Heart left ventricle (tissue), 16 donors: Measurements from ENCODE around the gene LAMA5. TPM values are rescaled to one million over a fixed set of nuclear protein-coding genes. Genes with fewer than 3 reads are reported as not detected.

ENCODE experiments used
- ATAC-seq, 4 donors: fragments of 200-7000 bp; cut with Tn5 transposase; one replicate each; pipeline ENCODE4 v1.9.1; 2020 to 2022; ENCODE audit warnings: moderate library complexity in 4 of 4, mild to moderate bottlenecking in 3 of 4, moderate number of reproducible peaks in 1 of 4
- DNase-seq, 5 donors: peaks; one replicate each; pipeline ENCODE4 v3.0.0-alpha.2; 2020
- H3K27ac ChIP-seq, 12 donors: fragments of 200-600 bp; sonication (generic) in 4 of 12; one replicate each; pipeline versions ENCODE4 v1.5.0 to v1.8.0; 2016 to 2022; ENCODE audit warnings: mild to moderate bottlenecking in 2 of 12
- H3K27me3 ChIP-seq, 9 donors: fragments of 200-600 bp; sonication (generic) in 2 of 9; one replicate each; pipeline versions ENCODE4 v1.5.1 to v1.8.0; 2016 to 2022; ENCODE audit warnings: mild to moderate bottlenecking in 3 of 9
- H3K36me3 ChIP-seq, 9 donors: fragments of 200-600 bp; sonication (generic) in 2 of 9; one replicate each; pipeline versions ENCODE4 v1.5.0 to v1.8.0; 2018 to 2022; ENCODE audit warnings: mild to moderate bottlenecking in 2 of 9
- H3K4me1 ChIP-seq, 12 donors: fragments of 200-600 bp; sonication (generic) in 4 of 12; one replicate each; pipeline versions ENCODE4 v1.5.0 to v1.8.0; 2016 to 2022; ENCODE audit warnings: mild to moderate bottlenecking in 3 of 12
- H3K4me3 ChIP-seq, 12 donors: fragments of 200-600 bp; sonication (generic) in 4 of 12; one replicate each; pipeline versions ENCODE4 v1.5.0 to v1.8.0; 2017 to 2022; ENCODE audit warnings: mild to moderate bottlenecking in 9 of 12, moderate library complexity in 4 of 12
- H3K9me3 ChIP-seq, 12 donors: fragments of 200-600 bp; sonication (generic) in 4 of 12; one replicate each; pipeline versions ENCODE4 v1.5.0 to v1.8.0; 2016 to 2022; ENCODE audit warnings: mild to moderate bottlenecking in 1 of 12
- CTCF ChIP-seq, 12 donors: fragments of 200-600 bp; sonication (generic) in 4 of 12; IDR thresholded peaks; one replicate each; pipeline versions ENCODE4 v1.5.0 to v1.8.0; 2018 to 2022; ENCODE audit warnings: antibody characterized with exemption in 12 of 12, mild to moderate bottlenecking in 5 of 12
- POLR2A ChIP-seq, 2 donors: fragments of 450-650 bp; IDR thresholded peaks; one replicate each; pipeline ENCODE4 v1.6.1; 2017; ENCODE audit warnings: antibody characterized with exemption in 2 of 2, mild to moderate bottlenecking in 2 of 2, moderate library complexity in 2 of 2
- WGBS, 4 donors: extraction: QIAGEN DNeasy Blood & Tissue Kit in 2 of 4; methylation state at CpG; one replicate each; pipeline versions ENCODE4 v1.1.5 to v1.1.7; 2013 to 2018; 5-methylcytosine and 5-hydroxymethylcytosine counted together
- intact Hi-C, 10 donors: fragments of 100-400 bp; cut with DNase I; formaldehyde crosslinking; loops; one replicate each; pipeline versions ENCODE4 v1.11.1 to v1.14.2; 2022
- polyA plus RNA-seq, 2 donors: library from polyadenylated mRNA; stranded (reverse); fragments of 200-250 nt; gene quantifications; one replicate each; pipeline ENCODE4 v1.2.3, GENCODE V29; 2013
- total RNA-seq, 9 donors: library from RNA; depleted of rRNA in 2 of 9; stranded (reverse); fragments of >200 nt in 2 of 9; fragmentation: NEBNext Ultra II Directional in 3 of 9; extraction: Animal tissue kit (Norgen Biotek cat#: 25700) in 3 of 9; gene quantifications; one replicate each; pipeline versions ENCODE4 v1.1.0 to v1.2.4, GENCODE V29; 2016 to 2023
- donor health status: ischemic (EF 13 %, LVEDD 7.1; RV severe dilation, severe dysfunction).
- donor health status: healthy with polysubstance abuse.
- donor health status: DM: no; HTN: yes; CAD: no.
- donor health status: DM: no; HTN: no; CAD: no.
- donor health status: ischemic (EF 25% LVEDD 6.9; RV normal size, moderate dysfunction).
- donor health status: ischemic (EF 25% LVEDD 5.7; RV mildly dilated, moderate dysfunction).
- donor health status: healthy.
- donor health status: DM: yes; HTN: yes; CAD: no.
- donor health status: ischemic (EF 35%, LVEDD 5.7; RV mildly dilated, moderate dysfunction).
- donor health status: nonischemic (EF 11% LVEDD 7.7; RV severe dilation, severe dysfunction).
- donor health status: DM: yes; HTN: yes; CAD: no.
- donor health status: PGD.
- donor health status: ischemic (EF 29% LVEDD 5.4; RV normal size, mild dysfunction).
- donor health status: nonischemic (EF 23%, LVEDD 6.1; RV moderate dilation, normal function).

LAMA5 gene
- total and polyA plus RNA-seq, 11 donors = 57.4 to 128 (median 73.6) TPM

- peak in 3 of 5 donors; percentile 44 to 72 (median 65) for DNase-seq
- TF ChIP-seq POLR2A (IDR thresholded peaks at IDR 0.05) (no peak), CTCF (IDR thresholded peaks at IDR 0.05) (peak; percentile 38 to 70 (median 55))
- H3K4me3 ChIP-seq = peak overlapping the region in 6 of 12 donors; percentile 59 to 74 (median 64)
- H3K4me1 ChIP-seq = peaks cover 0 to 31% (median 23%) of the 10 kb centered on the region in 12 donors
- peak in 3 of 4 donors; percentile 37 to 53 (median 42) for ATAC-seq
- 48 to 65% (median 61%) methylated on average over 7 to 23 of the region's 23 CpGs for WGBS, 4 donors
- intact Hi-C loops = loop anchor here in 6 of 10 donors (5.0 to 10.0 kb wide), 9 partner anchors 52 to 391 kb away; partner anchors contain the start of genes MRGBP (in 1 of the 6) and OSBPL2 (in 1 of the 6)
- H3K36me3 ChIP-seq = peaks cover 0 to 4% (median 0%) of the 10 kb centered on the region in 9 donors
- no peaks in the 10 kb centered on the region for H3K9me3 ChIP-seq
- H3K27me3 ChIP-seq = no peaks in the 10 kb centered on the region
- H3K27ac ChIP-seq = peak overlapping the region in 5 of 12 donors; percentile 16 to 80 (median 41)
These were observed 38.2 kb upstream of the LAMA5 start for GRCh38 chr20:62405108-62405980.

GRCh38 chr20:62404761-62405107, 37.6 kb upstream of the LAMA5 start:
- intact Hi-C loops = loop anchor here in 6 of 10 donors (5.0 to 10.0 kb wide), 10 partner anchors 53 to 390 kb away; partner anchors contain the start of genes ADRM1 (in 2 of the 6), MRGBP (in 1 of the 6) and OSBPL2 (in 1 of the 6)
- no peak overlapping the region for H3K4me3 ChIP-seq
- H3K27ac ChIP-seq = no peak overlapping the region
- WGBS, 4 donors = 92 to 95% (median 94%) methylated on average over 4 to 12 of the region's 12 CpGs
- DNase-seq (no peak), ATAC-seq (no peak)
- H3K27me3 ChIP-seq = no peaks in the 10 kb centered on the region
- H3K9me3 ChIP-seq = no peaks in the 10 kb centered on the region
- H3K36me3 ChIP-seq = peaks cover 0 to 4% (median 0%) of the 10 kb centered on the region in 9 donors
- TF ChIP-seq CTCF (IDR thresholded peaks at IDR 0.05) = no peak
- TF ChIP-seq POLR2A (IDR thresholded peaks at IDR 0.05) = no peak
- H3K4me1 ChIP-seq = peaks cover 0 to 27% (median 20%) of the 10 kb centered on the region in 12 donors

- no peaks in the 10 kb centered on the region for H3K27me3 ChIP-seq
- peaks cover 0 to 4% (median 0%) of the 10 kb centered on the region in 9 donors for H3K36me3 ChIP-seq
- no peaks in the 10 kb centered on the region for H3K9me3 ChIP-seq
- H3K4me3 ChIP-seq = no peak overlapping the region
- 88 to 93% (median 91%) methylated on average over 8 to 9 of the region's 9 CpGs for WGBS, 4 donors
- no peak overlapping the region for H3K27ac ChIP-seq
- TF ChIP-seq POLR2A (IDR thresholded peaks at IDR 0.05) (no peak), CTCF (IDR thresholded peaks at IDR 0.05) (no peak)
- ATAC-seq (no peak), DNase-seq (no peak)
- H3K4me1 ChIP-seq = peaks cover 0 to 25% (median 20%) of the 10 kb centered on the region in 12 donors
- intact Hi-C loops = loop anchor here in 4 of 10 donors (5.0 to 10.0 kb wide), 5 partner anchors 102 to 391 kb away; partner anchors contain the start of genes ADRM1 (in 2 of the 4) and MRGBP (in 1 of the 4)
These were observed 37.1 kb upstream of the LAMA5 start for GRCh38 chr20:62404112-62404665.

DNA sequence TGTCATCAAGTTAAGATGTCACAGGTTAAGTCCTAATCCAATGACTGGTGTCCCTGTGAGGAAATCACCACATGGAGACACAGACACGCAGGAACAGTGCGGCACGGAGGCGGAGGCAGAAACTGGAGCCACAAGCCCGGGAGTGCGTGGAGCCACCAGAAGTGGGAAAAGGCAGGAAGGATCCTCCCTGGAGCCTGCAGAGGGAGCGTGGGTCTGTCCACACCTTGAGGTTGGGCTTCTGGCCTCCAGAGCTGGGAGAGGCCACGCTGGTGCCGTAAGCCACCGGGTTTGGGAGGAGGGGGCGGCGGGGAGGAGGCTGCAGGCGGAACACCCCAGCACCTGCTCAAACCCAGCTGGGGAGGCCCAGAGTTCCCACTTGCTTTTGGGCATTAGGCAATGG, 36.2 kb upstream of the LAMA5 start:
- intact Hi-C loops = loop anchor here in 4 of 10 donors (5.0 to 10.0 kb wide), 5 partner anchors 101 to 391 kb away; partner anchors contain the start of genes ADRM1 (in 2 of the 4) and MRGBP (in 1 of the 4)
- DNase-seq (no peak), ATAC-seq (no peak)
- 83 to 89% (median 88%) methylated on average over 13 of the region's 13 CpGs for WGBS, 4 donors
- no peak for TF ChIP-seq CTCF (IDR thresholded peaks at IDR 0.05)
- TF ChIP-seq POLR2A (IDR thresholded peaks at IDR 0.05) = no peak
- H3K4me3 ChIP-seq = no peak overlapping the region
- H3K36me3 ChIP-seq = peaks cover 0 to 4% (median 0%) of the 10 kb centered on the region in 9 donors
- no peaks in the 10 kb centered on the region for H3K27me3 ChIP-seq
- H3K4me1 ChIP-seq = peaks cover 0 to 25% (median 20%) of the 10 kb centered on the region in 12 donors
- H3K27ac ChIP-seq = no peak overlapping the region
- H3K9me3 ChIP-seq = no peaks in the 10 kb centered on the region
